ENCODE measurements around the gene EXOC3L1.

- TF ChIP-seq POLR2AphosphoS5 (IDR thresholded peaks at IDR 0.05; ENCODE audit: insufficient read depth in 1 of 2, low read depth in 1 of 2) (no peak), CTCF (IDR thresholded peaks at IDR 0.05) (no peak)
These were observed 52.3 kb downstream of the EXOC3L1 start for GRCh38 chr16:67137605-67138004.

All from vagina (tissue), 2 donors.